ENCODE measurements around the gene PSD2.
A peak's percentile ranks its signal among the peaks of the same experiment; 100 is the strongest.

The PSD2 gene

DNA sequence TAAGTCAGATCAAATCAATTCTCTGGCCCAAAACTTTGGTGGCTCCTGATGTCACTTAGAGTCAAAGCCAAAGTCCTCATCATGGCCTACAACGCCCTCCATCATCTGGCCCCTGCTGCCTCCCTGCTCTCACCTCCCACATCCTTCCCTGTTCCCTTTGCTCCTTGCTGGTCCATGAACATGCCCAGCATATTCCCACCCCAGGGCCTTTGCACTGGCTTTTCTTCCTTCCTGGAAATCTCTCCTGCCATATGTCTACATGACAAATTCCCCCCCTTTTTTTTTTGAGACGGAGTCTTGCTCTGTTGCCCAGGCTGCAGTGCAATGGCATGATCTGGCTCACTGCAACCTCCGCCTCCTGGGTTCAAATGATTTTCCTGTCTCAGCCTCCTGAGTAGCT, 11.1 kb upstream of the PSD2 start:
- H3K4me3 ChIP-seq (ENCODE audit: low read depth, low read length), result no peak overlapping the region
- TF ChIP-seq, protein P1, sequence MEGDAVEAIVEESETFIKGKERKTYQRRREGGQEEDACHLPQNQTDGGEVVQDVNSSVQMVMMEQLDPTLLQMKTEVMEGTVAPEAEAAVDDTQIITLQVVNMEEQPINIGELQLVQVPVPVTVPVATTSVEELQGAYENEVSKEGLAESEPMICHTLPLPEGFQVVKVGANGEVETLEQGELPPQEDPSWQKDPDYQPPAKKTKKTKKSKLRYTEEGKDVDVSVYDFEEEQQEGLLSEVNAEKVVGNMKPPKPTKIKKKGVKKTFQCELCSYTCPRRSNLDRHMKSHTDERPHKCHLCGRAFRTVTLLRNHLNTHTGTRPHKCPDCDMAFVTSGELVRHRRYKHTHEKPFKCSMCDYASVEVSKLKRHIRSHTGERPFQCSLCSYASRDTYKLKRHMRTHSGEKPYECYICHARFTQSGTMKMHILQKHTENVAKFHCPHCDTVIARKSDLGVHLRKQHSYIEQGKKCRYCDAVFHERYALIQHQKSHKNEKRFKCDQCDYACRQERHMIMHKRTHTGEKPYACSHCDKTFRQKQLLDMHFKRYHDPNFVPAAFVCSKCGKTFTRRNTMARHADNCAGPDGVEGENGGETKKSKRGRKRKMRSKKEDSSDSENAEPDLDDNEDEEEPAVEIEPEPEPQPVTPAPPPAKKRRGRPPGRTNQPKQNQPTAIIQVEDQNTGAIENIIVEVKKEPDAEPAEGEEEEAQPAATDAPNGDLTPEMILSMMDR (IDR thresholded peaks at IDR 0.05; ENCODE audit: borderline replicate concordance, insufficient read depth, low read depth, low read length), result no peak

DNA sequence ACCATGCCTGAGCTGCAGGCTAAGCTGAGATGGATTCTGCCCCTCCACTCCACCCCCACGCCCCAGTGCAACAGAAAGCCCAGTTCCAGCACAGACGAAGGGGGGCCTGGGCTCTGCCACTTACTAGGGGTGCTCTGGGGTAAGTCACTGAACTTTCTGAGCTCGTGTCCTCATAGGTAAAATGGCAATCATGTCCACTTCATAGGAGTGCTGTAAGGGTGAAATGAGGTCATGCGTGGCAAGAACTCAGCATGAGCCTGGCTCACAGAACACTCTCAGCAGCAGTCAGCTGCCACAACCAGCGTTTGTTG, 8.4 kb upstream of the PSD2 start:
- no peak overlapping the region for H3K4me3 ChIP-seq (ENCODE audit: low read depth, low read length)
- TF ChIP-seq, protein P1 (IDR thresholded peaks at IDR 0.05; ENCODE audit: borderline replicate concordance, insufficient read depth, low read depth, low read length), result no peak

- TF ChIP-seq, protein P1 (IDR thresholded peaks at IDR 0.05; ENCODE audit: borderline replicate concordance, insufficient read depth, low read depth, low read length), result peak; percentile 95
- peak overlapping the region; percentile 53 for H3K4me3 ChIP-seq (ENCODE audit: low read depth, low read length)
These were observed 7.9 kb upstream of the PSD2 start for GRCh38 chr5:139787568-139788293.

DNA sequence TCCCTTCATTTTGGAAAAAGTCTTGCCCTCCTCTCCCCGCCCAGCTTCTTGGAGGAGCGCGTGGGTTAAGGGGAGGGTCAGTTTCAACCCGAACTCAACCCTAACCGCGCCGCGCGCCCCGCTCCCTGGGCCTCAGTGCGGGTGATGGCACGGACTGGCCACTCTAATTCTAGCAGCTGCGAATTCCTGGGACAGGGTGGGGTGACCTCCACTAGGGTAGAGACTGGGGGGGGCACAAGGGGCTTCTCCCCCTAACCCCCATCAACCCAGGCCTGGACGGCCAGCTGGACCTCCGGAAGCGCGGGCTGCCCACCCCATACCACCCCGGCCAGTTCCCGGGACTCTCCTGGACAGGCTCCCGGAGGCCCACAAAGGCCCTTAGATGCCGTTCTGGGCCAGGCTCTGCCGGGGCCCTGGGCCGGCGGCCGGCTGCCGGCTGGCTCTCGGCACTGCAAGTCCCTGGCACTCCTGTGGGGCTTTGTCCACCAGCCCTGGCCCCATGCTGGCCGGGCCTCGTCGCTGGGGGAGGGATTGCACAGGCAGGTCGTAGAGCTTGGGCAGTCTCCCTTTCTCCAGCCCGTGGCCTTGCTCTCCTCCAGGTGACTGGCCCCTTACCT, 7.2 kb upstream of the PSD2 start:
- H3K4me3 ChIP-seq (ENCODE audit: low read depth, low read length), result peak overlapping the region; percentile 53

DNA sequence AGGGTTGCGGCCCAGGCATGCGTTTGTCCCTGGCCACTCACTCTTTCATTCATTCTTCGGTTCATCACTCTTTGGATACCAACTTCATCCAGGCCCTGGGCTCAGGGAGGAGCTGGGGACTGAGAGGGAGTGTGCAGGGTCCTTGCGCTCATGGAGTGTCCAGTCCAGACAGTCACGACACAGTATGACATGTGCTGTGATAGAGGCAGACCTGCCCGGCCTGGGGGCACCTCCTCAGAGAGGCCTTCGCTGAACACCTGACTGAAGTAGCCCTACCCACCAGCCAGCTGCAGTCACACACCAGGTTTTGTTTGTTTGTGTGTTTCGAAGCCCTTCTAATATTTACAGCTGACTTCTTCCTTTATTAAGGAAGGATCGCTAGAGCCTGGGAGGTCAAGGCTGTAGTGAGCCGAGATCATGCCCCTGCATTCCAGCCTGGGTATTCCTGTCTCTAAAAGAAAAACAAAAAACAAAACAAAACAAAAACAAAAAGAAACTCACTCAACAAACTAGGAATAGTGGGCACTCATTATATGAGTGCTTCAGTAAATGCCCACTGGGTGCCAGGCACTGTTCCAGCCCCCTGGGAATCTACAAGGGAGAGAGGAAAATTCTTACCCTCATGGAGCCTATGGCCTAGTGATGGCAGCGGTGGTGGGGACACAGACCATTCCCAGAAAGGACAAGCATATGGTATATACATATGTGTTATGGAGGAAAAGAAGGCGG, 6.3 kb upstream of the PSD2 start:
- TF ChIP-seq, protein P1 (IDR thresholded peaks at IDR 0.05; ENCODE audit: borderline replicate concordance, insufficient read depth, low read depth, low read length), result no peak
- no peak overlapping the region for H3K4me3 ChIP-seq (ENCODE audit: low read depth, low read length)

More for the DNA sequence above, 7.2 kb upstream of the PSD2 start:
- TF ChIP-seq, protein P1 (IDR thresholded peaks at IDR 0.05; ENCODE audit: borderline replicate concordance, insufficient read depth, low read depth, low read length), result no peak

- H3K4me3 ChIP-seq (ENCODE audit: low read depth, low read length), result no peak overlapping the region
- TF ChIP-seq, protein P1 (IDR thresholded peaks at IDR 0.05; ENCODE audit: borderline replicate concordance, insufficient read depth, low read depth, low read length), result no peak
These were observed 5.8 kb upstream of the PSD2 start for GRCh38 chr5:139789845-139790189.
